ENCODE data around the gene PIM1. TPM values are rescaled to one million over a fixed set of nuclear protein-coding genes. Genes with fewer than 3 reads are reported as not detected.

The PIM1 gene
- total RNA-seq, 1 experiment from 2014 or later, result 47.5 TPM

DNA sequence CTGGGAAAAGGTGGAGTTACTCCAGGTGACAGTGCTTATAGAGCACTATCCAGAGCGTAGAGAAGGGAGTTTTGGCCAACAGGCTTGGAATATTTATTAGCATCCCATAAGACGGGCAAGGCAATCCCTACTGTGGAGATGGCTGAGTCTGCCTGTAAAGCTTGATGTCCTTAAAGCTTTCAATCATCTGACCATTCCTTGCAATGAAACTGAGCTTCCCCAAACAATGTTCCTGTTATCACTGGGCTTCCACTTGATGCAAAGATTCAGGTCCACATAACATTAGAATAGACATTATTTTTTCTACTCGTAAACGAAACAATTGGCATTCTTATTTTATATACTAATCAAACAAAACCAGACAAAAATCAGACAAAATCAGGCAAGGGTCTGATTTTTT lies 48.4 kb upstream of the PIM1 start:
- Histone ChIP-seq H3K23me2 (ENCODE audit: insufficient read length, low read depth, low read length, poor library complexity, severe bottlenecking) (peaks cover 8% of the 10 kb centered on the region), H3K14ac (ENCODE audit: insufficient read depth, low read length) (no peak overlapping the region), H2AK5ac (ENCODE audit: insufficient read length, low read length) (no peak overlapping the region), H2BK5ac (ENCODE audit: insufficient read length, low read length) (no peak overlapping the region), H4K5ac (ENCODE audit: insufficient read length, low read depth, low read length) (no peak overlapping the region), H3K9me3 (ENCODE audit: control insufficient read depth, low read depth, low read length) (no peaks in the 10 kb centered on the region), H3T11ph (ENCODE audit: low read length) (no peak overlapping the region), H2AFZ (ENCODE audit: low read length) (no peak overlapping the region), H3K23ac (ENCODE audit: insufficient read length, low read depth, low read length) (no peak overlapping the region), H3K18ac (ENCODE audit: insufficient read length, low read depth, low read length) (no peak overlapping the region), H2BK20ac (ENCODE audit: low read depth, low read length, poor library complexity, severe bottlenecking) (no peak overlapping the region), H3K27ac (ENCODE audit: insufficient read length, low read depth, low read length) (no peak overlapping the region), H3K56ac (ENCODE audit: insufficient read length, low read depth, low read length) (no peak overlapping the region), H3K4ac (ENCODE audit: low read depth, low read length) (no peak overlapping the region), H3K9ac (ENCODE audit: extremely low read depth, insufficient read length, low read length) (no peak overlapping the region), H4K91ac (ENCODE audit: insufficient read length, low read depth, low read length) (no peak overlapping the region), H3K4me2 (ENCODE audit: insufficient read depth, insufficient read length, low read length) (no peak overlapping the region), H3K4me1 (ENCODE audit: insufficient read depth, low read length) (peaks cover 7% of the 10 kb centered on the region), H3K79me2 (ENCODE audit: insufficient read depth, low read length) (no peaks in the 10 kb centered on the region), H4K20me1 (ENCODE audit: control insufficient read depth, insufficient read depth, insufficient read length) (no peaks in the 10 kb centered on the region), H3K27me3 (ENCODE audit: insufficient read depth, low read length) (no peaks in the 10 kb centered on the region), H2BK15ac (ENCODE audit: low read depth, low read length) (no peak overlapping the region), H3K79me1 (ENCODE audit: insufficient read depth, low read depth, low read length, poor library complexity, severe bottlenecking) (peaks cover 5% of the 10 kb centered on the region), H2BK120ac (ENCODE audit: low read depth, low read length, poor library complexity, severe bottlenecking) (no peak overlapping the region), H2BK12ac (ENCODE audit: insufficient read length, low read depth, low read length) (no peak overlapping the region), H4K8ac (replicated peaks; ENCODE audit: insufficient read length, low read depth, low read length) (no peak overlapping the region)
- H3K27ac Mint-ChIP-seq, result peak overlapping the region in 1 of 3 experiments; percentile 77; a peak in 1 of 7 replicates
- DNase-seq, result no peak
- no peak overlapping the region for H3K4me3 Mint-ChIP-seq
- no peaks in the 10 kb centered on the region for H3K9me3 Mint-ChIP-seq
- peaks cover 30 to 42% of the 10 kb centered on the region in 2 experiments for H3K4me1 Mint-ChIP-seq
- TF ChIP-seq, protein P1, sequence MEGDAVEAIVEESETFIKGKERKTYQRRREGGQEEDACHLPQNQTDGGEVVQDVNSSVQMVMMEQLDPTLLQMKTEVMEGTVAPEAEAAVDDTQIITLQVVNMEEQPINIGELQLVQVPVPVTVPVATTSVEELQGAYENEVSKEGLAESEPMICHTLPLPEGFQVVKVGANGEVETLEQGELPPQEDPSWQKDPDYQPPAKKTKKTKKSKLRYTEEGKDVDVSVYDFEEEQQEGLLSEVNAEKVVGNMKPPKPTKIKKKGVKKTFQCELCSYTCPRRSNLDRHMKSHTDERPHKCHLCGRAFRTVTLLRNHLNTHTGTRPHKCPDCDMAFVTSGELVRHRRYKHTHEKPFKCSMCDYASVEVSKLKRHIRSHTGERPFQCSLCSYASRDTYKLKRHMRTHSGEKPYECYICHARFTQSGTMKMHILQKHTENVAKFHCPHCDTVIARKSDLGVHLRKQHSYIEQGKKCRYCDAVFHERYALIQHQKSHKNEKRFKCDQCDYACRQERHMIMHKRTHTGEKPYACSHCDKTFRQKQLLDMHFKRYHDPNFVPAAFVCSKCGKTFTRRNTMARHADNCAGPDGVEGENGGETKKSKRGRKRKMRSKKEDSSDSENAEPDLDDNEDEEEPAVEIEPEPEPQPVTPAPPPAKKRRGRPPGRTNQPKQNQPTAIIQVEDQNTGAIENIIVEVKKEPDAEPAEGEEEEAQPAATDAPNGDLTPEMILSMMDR (conservative IDR thresholded peaks at IDR 0.05), result no peak
- H3K27me3 Mint-ChIP-seq (ENCODE audit: low read depth), result no peaks in the 10 kb centered on the region
- peaks cover 18 to 32% (median 25%) of the 10 kb centered on the region in 3 experiments for H3K36me3 Mint-ChIP-seq (ENCODE audit: insufficient read depth in 1 of 3, low read depth in 3 of 3)
- WGBS (ENCODE audit: extremely low coverage, insufficient read length, low lambda C conversion rate), result no CpG with 5 or more reads among the region's 4 CpGs
